HepG2 (cell line): ENCODE measurements around the gene ZNF189. TPM values are rescaled to one million over a fixed set of nuclear protein-coding genes. Genes with fewer than 3 reads are reported as not detected.

ENCODE experiments used
- ATAC-seq: fragments of 200-7000 bp; cut with Tn5 transposase; 3 replicates; pipeline ENCODE4 v1.9.1; 2020; ENCODE audit warnings: mild to moderate bottlenecking, moderate library complexity
- BruUV-seq: library from RNA; stranded (reverse); fragments of 400-500 nt; replicated peaks from 2 replicates; lab custom pipeline; 2021; lab: Mats Ljungman, UMichigan
- CTCF ChIA-PET: fragments of 300-600 bp; formaldehyde crosslinking; extraction: SDS; loops from one replicate; lab custom pipeline; 2021; ENCODE audit warnings: low total read pairs, inconsistent platforms, low intra/inter-chr PET ratio; lab: Yijun Ruan, JAX
- POLR2A ChIA-PET: fragments of 350-600 bp; sonication (Branson Sonifier 250); formaldehyde crosslinking; loops from one replicate; lab custom pipeline; 2020; ENCODE audit warnings: antibody characterized with exemption, inconsistent platforms; lab: Yijun Ruan, JAX
- DNase-seq: peaks from one replicate; pipeline ENCODE4 v3.0.0-alpha.2; 2015; ENCODE audit warnings: low spot score
- FAIRE-seq: peaks from 3 replicates; lab custom pipeline; 2011; peaks lifted over from hg19 to GRCh38; lab: Jason Lieb, UNC
- H2AFZ ChIP-seq: one replicate; pipeline ENCODE4 v1.6.1; 2011; ENCODE audit warnings: low read length, inconsistent platforms
- H3K27ac ChIP-seq: fragments of 300-600 bp; 3 replicates; pipeline ENCODE4 v1.8.0; 2011; ENCODE audit warnings: mixed run types, mild to moderate bottlenecking, mixed read lengths, low read length, inconsistent platforms; ENCODE audit not compliant: insufficient read depth; ENCODE audit errors: extremely low read length
- H3K27me3 ChIP-seq, 2 experiments: fragments of 200-600 bp in 1 of 2; 2 replicates in 1 of 2; 3 replicates in 1 of 2; pipeline versions ENCODE4 v1.6.0 to v1.8.0; 2011; ENCODE audit warnings: low read length in 2 of 2, mild to moderate bottlenecking in 2 of 2, moderate library complexity in 2 of 2, inconsistent platforms in 1 of 2; ENCODE audit not compliant: insufficient read depth in 2 of 2, control insufficient read depth in 1 of 2
- H3K36me3 ChIP-seq, 2 experiments: fragments of 200-600 bp in 1 of 2; replicated peaks in 1 of 2; 2 replicates in 1 of 2; 3 replicates in 1 of 2; pipeline versions ENCODE4 v1.5.1 to v1.8.0; 2011; ENCODE audit warnings: low read length in 2 of 2, inconsistent platforms in 1 of 2; ENCODE audit not compliant: insufficient read depth in 2 of 2, control insufficient read depth in 1 of 2
- H3K4me1 ChIP-seq: 2 replicates; pipeline ENCODE4 v1.5.1; 2012; ENCODE audit warnings: low read length, inconsistent platforms; ENCODE audit not compliant: insufficient read depth
- H3K4me2 ChIP-seq: 2 replicates; pipeline ENCODE4 v1.6.0; 2011; ENCODE audit warnings: low read depth, low read length, inconsistent platforms
- H3K4me3 ChIP-seq, 3 experiments: fragments of 200-600 bp in 1 of 3; sonication (generic), shearing (Covaris generic) in 1 of 3; replicated peaks in 1 of 3; 2 replicates each; pipeline ENCODE4 v1.5.1; 2011 to 2016; ENCODE audit warnings: low read length in 3 of 3, inconsistent platforms in 2 of 3, low read depth in 2 of 3, mild to moderate bottlenecking in 2 of 3, control low read depth in 1 of 3, mixed read lengths in 1 of 3; ENCODE audit not compliant: insufficient read depth in 1 of 3
- H3K79me2 ChIP-seq: one replicate; pipeline ENCODE4 v1.6.1; 2011; ENCODE audit warnings: low read length, inconsistent platforms; ENCODE audit not compliant: insufficient read depth
- H3K9ac ChIP-seq: 2 replicates; pipeline ENCODE4 v1.6.0; 2011; ENCODE audit warnings: mild to moderate bottlenecking, low read depth, low read length, inconsistent platforms; ENCODE audit not compliant: insufficient read depth
- H3K9me3 ChIP-seq: 2 replicates; pipeline ENCODE4 v1.5.1; 2012; ENCODE audit warnings: mild to moderate bottlenecking, low read length
- H4K20me1 ChIP-seq: 2 replicates; pipeline ENCODE4 v1.6.0; 2011; ENCODE audit warnings: inconsistent platforms, mild to moderate bottlenecking, low read length, moderate library complexity; ENCODE audit not compliant: insufficient read depth
- ATF7-NPFF ChIP-seq: sonication (generic); formaldehyde crosslinking; IDR thresholded peaks from 2 replicates; pipeline ENCODE4 v1.8.1; 2023; ENCODE audit warnings: mild to moderate bottlenecking, low read depth, missing genetic modification reagents, moderate library complexity
- CCDC6 ChIP-seq: sonication (generic); formaldehyde crosslinking; IDR thresholded peaks from 2 replicates; pipeline ENCODE4 v1.8.1; 2022; ENCODE audit warnings: mild to moderate bottlenecking, missing genetic modification reagents, moderate library complexity
- FOXO4 ChIP-seq: sonication (generic); formaldehyde crosslinking; conservative IDR thresholded peaks from 2 replicates; pipeline ENCODE4 v1.8.1; 2023; ENCODE audit warnings: missing genetic modification reagents
- HDAC1 ChIP-seq: sonication (generic); formaldehyde crosslinking; IDR thresholded peaks from 2 replicates; pipeline ENCODE4 v1.5.1; 2020; ENCODE audit warnings: mild to moderate bottlenecking, missing genetic modification reagents
- SETDB1 ChIP-seq: sonication (generic); formaldehyde crosslinking; IDR thresholded peaks from 2 replicates; pipeline ENCODE4 v1.5.1; 2020; ENCODE audit warnings: missing genetic modification reagents, mild to moderate bottlenecking, borderline replicate concordance
- SNAPC2 ChIP-seq: sonication (generic); formaldehyde crosslinking; IDR thresholded peaks from 2 replicates; pipeline ENCODE4 v1.8.1; 2022; ENCODE audit warnings: mild to moderate bottlenecking, missing genetic modification reagents
- SP4 ChIP-seq: sonication (generic); formaldehyde crosslinking; IDR thresholded peaks from 2 replicates; pipeline ENCODE4 v1.8.1; 2023; ENCODE audit warnings: mild to moderate bottlenecking, missing genetic modification reagents
- TAF15 ChIP-seq: fragments of 200-400 bp; formaldehyde crosslinking; IDR thresholded peaks from one replicate; pipeline ENCODE4 v1.6.1; 2018; ENCODE audit warnings: mild to moderate bottlenecking, low read depth, low read length; ENCODE audit not compliant: poor library complexity, severe bottlenecking
- UBTF ChIP-seq: sonication (generic); formaldehyde crosslinking; IDR thresholded peaks from 2 replicates; pipeline ENCODE4 v1.4.0; 2020; ENCODE audit warnings: mild to moderate bottlenecking, missing genetic modification reagents
- ZNF274 ChIP-seq: sonication (generic); formaldehyde crosslinking; IDR thresholded peaks from 2 replicates; pipeline ENCODE4 v1.5.1; 2020; ENCODE audit warnings: mild to moderate bottlenecking, missing genetic modification reagents
- ZNF547 ChIP-seq: sonication (generic); formaldehyde crosslinking; IDR thresholded peaks from 2 replicates; pipeline ENCODE4 v1.5.1; 2020; ENCODE audit warnings: mild to moderate bottlenecking, missing genetic modification reagents
- ZNF558 ChIP-seq: sonication (generic); formaldehyde crosslinking; IDR thresholded peaks from 2 replicates; pipeline ENCODE4 v1.9.0; 2022; ENCODE audit warnings: mild to moderate bottlenecking, missing genetic modification reagents, borderline replicate concordance
- ZNF572 ChIP-seq: sonication (generic); formaldehyde crosslinking; IDR thresholded peaks from 2 replicates; pipeline ENCODE4 v1.5.1; 2020; ENCODE audit warnings: mild to moderate bottlenecking, missing genetic modification reagents
- ZNF609 ChIP-seq: sonication (generic); formaldehyde crosslinking; IDR thresholded peaks from 2 replicates; pipeline ENCODE4 v1.4.0; 2020; ENCODE audit warnings: mild to moderate bottlenecking, missing genetic modification reagents, borderline replicate concordance
- ZNF790 ChIP-seq: sonication (generic); formaldehyde crosslinking; IDR thresholded peaks from 2 replicates; pipeline ENCODE4 v1.8.0; 2022; ENCODE audit warnings: missing genetic modification reagents, mild to moderate bottlenecking, borderline replicate concordance
- ZNF841 ChIP-seq: sonication (generic); formaldehyde crosslinking; IDR thresholded peaks from 2 replicates; pipeline ENCODE4 v1.8.1; 2023; ENCODE audit warnings: missing genetic modification reagents, borderline replicate concordance
- WGBS: methylation state at CpG from one replicate; pipeline ENCODE4 v1.1.6; 2017; ENCODE audit warnings: low lambda C conversion rate; 5-methylcytosine and 5-hydroxymethylcytosine counted together
- in situ Hi-C: cut with HindIII; loops from 2 replicates; pipeline ENCODE4 v1.10.0; 2017; ENCODE audit warnings: low pct_unique_long_range_greater_than_20kb; ENCODE audit not compliant: extremely low pct_ligation_motif_present
- intact Hi-C: fragments of 100-400 bp; cut with micrococcal nuclease; formaldehyde crosslinking; loops from one replicate; pipeline ENCODE4 v1.10.0; 2022; ENCODE audit not compliant: unreplicated experiment
- polyA plus RNA-seq, 8 experiments: library from polyadenylated mRNA; depleted of rRNA in 3 of 8; stranded (reverse) in 7 of 8; unstranded in 1 of 8; fragments of >200 nt; fragmentation: Illumina TruSeq in 4 of 8; extraction: Trizol in 4 of 8; gene quantifications; 2 replicates each; pipeline versions ENCODE4 v1.2.1 to v1.2.3, GENCODE V29; 2011 to 2016; ENCODE audit warnings: low read depth in 4 of 8, missing spikeins in 1 of 8, mixed read lengths in 1 of 8; ENCODE audit not compliant: insufficient read depth in 1 of 8
- total RNA-seq, 5 experiments: library from RNA; depleted of rRNA; stranded (reverse); fragments of >200 nt; fragmentation: Illumina TruSeq; extraction: Trizol; gene quantifications; 2 replicates each; pipeline ENCODE4 v1.2.3, GENCODE V29; 2016; ENCODE audit warnings: low read depth in 1 of 5

ZNF189 gene
- total and polyA plus RNA-seq, 2 of the 13 experiments (the other 11 are each of a cell fraction or from before 2014, with no cell fraction given), result 8.4 to 50.0 TPM

GRCh38 chr9:101369884-101370531 lies 28.6 kb upstream of the ZNF189 start:
- Histone ChIP-seq H3K4me1 (peaks cover 46% of the 10 kb centered on the region), H3K27me3 (no peaks in the 10 kb centered on the region), H4K20me1 (no peaks in the 10 kb centered on the region), H3K9me3 (no peaks in the 10 kb centered on the region), H3K79me2 (no peaks in the 10 kb centered on the region), H3K4me2 (no peak overlapping the region), H3K4me3 (no peak overlapping the region), H2AFZ (no peak overlapping the region), H3K27ac (no peak overlapping the region), H3K36me3 (no peaks in the 10 kb centered on the region), H3K9ac (no peak overlapping the region)
- in situ Hi-C loops, result no loop called here
- CTCF ChIA-PET, result no interaction called here
- BruUV-seq, result no TSS peak
- WGBS, result 84% methylated on average over 2 of the region's 2 CpGs
- ATAC-seq, result no peak
- intact Hi-C loops, result no loop called here
- POLR2A ChIA-PET, result interaction anchor here (1.5 to 5.2 kb wide), 4 partner anchors 16 to 45 kb away, joined by 4 to 31 read pairs (median 13); partner anchors contain the start of genes MRPL50 and ZNF189
- DNase-seq, result no peak
- FAIRE-seq, result no peak
- TF ChIP-seq CCDC6 (no peak), FOXO4 (CRISPR knock-in tag) (no peak), SETDB1 (CRISPR knock-in tag) (no peak), ATF7-NPFF (CRISPR knock-in tag) (no peak), ZNF558 (CRISPR knock-in tag) (no peak), ZNF547 (CRISPR knock-in tag) (no peak), SP4 (no peak), ZNF609 (CRISPR knock-in tag) (no peak), SNAPC2 (no peak), TAF15 (no peak), ZNF790 (CRISPR knock-in tag) (no peak), ZNF572 (no peak), UBTF (no peak), ZNF841 (CRISPR knock-in tag) (no peak), ZNF274 (CRISPR knock-in tag) (no peak), HDAC1 (CRISPR knock-in tag) (no peak)
